Kidney epithelial cell (primary cell): ENCODE results near the gene CRYBA2. TPM values are rescaled to one million over a fixed set of nuclear protein-coding genes. Genes with fewer than 3 reads are reported as not detected.

Experiments used
- DNase-seq: peaks from one replicate; pipeline ENCODE4 v3.0.0-alpha.2; 2010; ENCODE audit warnings: low read depth
- H3K27me3 ChIP-seq: 2 replicates; pipeline ENCODE4 v1.6.0; 2011; ENCODE audit warnings: low read length; ENCODE audit not compliant: control insufficient read depth, insufficient read depth
- H3K36me3 ChIP-seq: 2 replicates; pipeline ENCODE4 v1.5.1; 2011; ENCODE audit warnings: low read length; ENCODE audit not compliant: control insufficient read depth, insufficient read depth
- H3K4me3 ChIP-seq: 2 replicates; pipeline ENCODE4 v1.5.1; 2011; ENCODE audit warnings: low read depth, mild to moderate bottlenecking, control low read depth, low read length
- CTCF ChIP-seq: IDR thresholded peaks from 2 replicates; pipeline ENCODE4 v1.5.1; 2011; ENCODE audit warnings: mild to moderate bottlenecking, moderate library complexity, low read length, control low read depth, inconsistent platforms; ENCODE audit not compliant: insufficient read depth, poor library complexity, severe bottlenecking
- total RNA-seq: library from RNA; depleted of rRNA; stranded (reverse); fragments of >200 nt; gene quantifications from 2 replicates; pipeline ENCODE4 v1.2.3, GENCODE V29; 2015

CRYBA2 gene
- total RNA-seq, 1 donor from 2014 or later, result not detected

DNA sequence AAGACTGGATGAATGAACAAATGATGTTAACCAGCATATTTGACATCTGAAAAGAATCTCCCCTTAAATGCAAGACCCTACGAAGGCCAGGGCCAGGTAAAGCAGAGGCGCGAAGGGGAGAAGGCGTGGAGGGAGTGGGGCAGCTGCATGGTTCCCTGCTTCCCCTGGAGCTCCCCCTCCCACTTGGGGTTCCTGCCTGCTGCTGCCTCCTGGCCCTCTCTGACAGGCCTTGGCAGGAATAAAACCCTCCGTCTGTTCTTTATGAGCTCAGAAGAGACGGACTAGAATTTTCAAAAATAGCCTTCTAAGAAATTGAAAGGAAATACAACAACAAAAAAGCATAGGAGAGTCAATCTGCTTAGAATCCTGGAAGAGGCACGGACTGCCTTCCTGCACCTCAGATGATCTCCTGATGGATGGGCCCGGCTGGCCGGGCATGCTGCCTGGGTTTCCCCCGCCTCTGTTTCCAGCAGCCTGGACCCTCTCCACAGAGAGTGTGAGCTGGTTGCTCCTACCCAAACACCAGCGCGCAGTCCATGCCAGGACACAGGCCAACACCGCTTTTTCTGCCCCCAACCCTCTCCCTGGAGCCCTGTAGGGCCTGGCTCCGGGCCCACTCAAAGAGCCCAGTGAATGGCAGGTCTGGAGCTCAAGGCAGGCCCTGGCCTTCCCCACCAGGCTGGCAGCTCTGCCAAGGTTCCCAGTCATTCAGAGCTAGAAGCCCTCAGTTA is 24.1 kb upstream of the CRYBA2 start:
- DNase-seq, result no peak
- H3K4me3 ChIP-seq, result no peak overlapping the region
- no peak for TF ChIP-seq CTCF
- H3K36me3 ChIP-seq, result no peaks in the 10 kb centered on the region
- H3K27me3 ChIP-seq, result peaks cover 23% of the 10 kb centered on the region

DNA sequence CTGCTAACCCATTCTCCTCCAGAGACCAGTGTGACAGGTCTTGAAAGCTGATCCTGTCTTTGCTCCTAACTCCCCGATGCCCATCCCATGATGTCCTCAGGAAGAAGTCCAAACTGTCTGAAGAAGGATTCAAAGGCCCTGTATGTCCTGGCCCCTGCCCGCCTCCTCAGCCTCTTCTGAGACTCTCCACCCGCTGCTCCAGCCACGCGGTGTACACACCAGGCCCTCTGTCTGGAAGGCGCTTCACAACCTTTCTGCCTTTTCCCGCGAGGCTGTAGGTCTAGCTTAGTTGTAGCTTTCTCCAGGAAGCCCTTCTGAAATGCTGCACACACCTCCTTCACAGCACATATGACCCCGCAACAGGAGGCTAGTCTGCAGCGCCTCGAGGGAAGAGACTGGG is 23.5 kb upstream of the CRYBA2 start:
- no peak for DNase-seq
- TF ChIP-seq CTCF, result no peak
- Histone ChIP-seq H3K4me3 (no peak overlapping the region), H3K36me3 (no peaks in the 10 kb centered on the region), H3K27me3 (peaks cover 23% of the 10 kb centered on the region)

DNA sequence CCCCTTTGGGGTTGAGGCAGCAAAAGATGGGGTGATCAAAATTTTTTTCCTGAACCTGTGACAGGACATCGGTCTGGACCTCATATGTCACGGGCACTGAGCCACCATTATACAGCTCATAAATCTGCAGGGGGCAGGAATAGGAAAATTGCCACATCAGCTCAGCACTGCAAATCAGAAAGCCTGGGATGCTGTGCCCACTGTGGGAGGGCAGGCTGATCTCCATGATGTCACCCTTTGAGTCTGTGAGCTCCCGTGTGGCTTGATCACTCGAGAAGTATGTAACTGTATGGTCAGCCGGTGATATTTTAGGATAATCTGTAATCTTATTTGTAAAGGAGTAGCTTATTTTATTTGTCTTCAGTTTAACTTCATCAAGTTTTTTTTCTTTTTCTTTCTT is 17.7 kb upstream of the CRYBA2 start:
- H3K4me3 ChIP-seq, result no peak overlapping the region
- DNase-seq, result no peak
- no peaks in the 10 kb centered on the region for H3K36me3 ChIP-seq
- H3K27me3 ChIP-seq, result peaks cover 18% of the 10 kb centered on the region
- TF ChIP-seq CTCF, result no peak

DNA sequence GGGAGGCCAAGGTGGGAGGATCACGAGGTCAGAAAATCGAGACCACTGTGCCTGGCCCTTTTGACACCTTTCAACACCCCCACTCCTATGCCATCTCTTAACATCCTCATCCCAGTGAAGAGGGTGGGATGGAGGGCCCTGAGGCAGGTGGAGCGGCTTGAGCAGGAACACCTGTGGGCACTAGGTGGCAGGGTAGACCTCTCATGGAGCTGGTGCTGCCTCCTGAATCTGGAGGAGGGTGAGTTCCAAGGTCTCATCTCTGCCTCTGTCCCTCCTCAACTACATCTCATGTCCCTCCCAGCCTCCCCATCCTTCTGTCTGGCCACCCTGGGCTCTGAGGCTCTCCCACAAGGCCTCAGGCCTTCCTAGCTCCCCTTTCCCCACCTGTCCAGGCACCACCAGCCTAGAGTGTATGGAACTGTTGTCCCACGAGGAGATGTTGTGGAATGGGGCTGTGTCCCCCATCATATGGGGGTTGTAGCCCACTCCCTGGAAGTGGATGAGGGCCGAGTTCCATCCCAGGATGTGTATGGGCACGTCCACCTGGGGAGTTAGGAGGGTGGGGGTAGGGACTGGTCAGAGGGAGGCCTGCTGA is 17.0 kb upstream of the CRYBA2 start:
- Histone ChIP-seq H3K27me3 (peaks cover 23% of the 10 kb centered on the region), H3K4me3 (no peak overlapping the region), H3K36me3 (no peaks in the 10 kb centered on the region)
- peak; percentile 60 for TF ChIP-seq CTCF
- DNase-seq, result no peak

GRCh38 chr2:219009294-219009693 is 16.1 kb upstream of the CRYBA2 start:
- Histone ChIP-seq H3K36me3 (no peaks in the 10 kb centered on the region), H3K4me3 (no peak overlapping the region), H3K27me3 (peaks cover 27% of the 10 kb centered on the region)
- no peak for DNase-seq
- no peak for TF ChIP-seq CTCF

DNA sequence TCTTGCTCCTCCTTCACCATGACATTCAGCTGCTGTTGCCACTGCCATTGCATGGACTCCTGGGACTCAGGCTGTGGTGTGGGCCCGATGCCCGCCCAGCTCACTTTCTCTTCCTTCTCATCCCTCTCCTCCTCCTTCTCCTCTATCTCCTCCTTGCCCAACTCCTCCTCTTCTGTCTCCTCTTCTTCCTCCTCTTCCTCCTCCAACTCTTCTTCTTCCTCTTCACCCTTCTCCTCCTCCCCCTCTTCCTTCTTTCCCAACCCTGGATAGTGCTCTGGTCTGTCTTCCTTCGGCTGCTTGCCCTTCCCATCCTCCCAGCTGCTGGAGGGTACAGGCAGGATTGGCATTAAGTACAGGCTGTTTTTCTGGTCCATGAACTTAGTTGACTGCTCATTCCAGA is 10.8 kb upstream of the CRYBA2 start:
- Histone ChIP-seq H3K4me3 (no peak overlapping the region), H3K27me3 (peaks cover 69% of the 10 kb centered on the region), H3K36me3 (no peaks in the 10 kb centered on the region)
- TF ChIP-seq CTCF, result no peak
- DNase-seq, result no peak
